Parathyroid adenoma (tissue), 2 donors: ENCODE results near the gene CANX.

Source experiments
- H2AFZ ChIP-seq: fragments of 300-600 bp; sonication (generic); one replicate; pipeline ENCODE4 v1.7.0; 2017; ENCODE audit warnings: antibody characterized with exemption, mild to moderate bottlenecking
- H3K27ac ChIP-seq: fragments of 300-600 bp; sonication (generic); one replicate; pipeline ENCODE4 v1.7.0; 2017
- H3K27me3 ChIP-seq: fragments of 300-600 bp; sonication (generic); one replicate; pipeline ENCODE4 v1.7.0; 2017; ENCODE audit warnings: low read length; ENCODE audit not compliant: control insufficient read depth, insufficient read depth
- H3K36me3 ChIP-seq: fragments of 300-600 bp; sonication (generic); one replicate; pipeline ENCODE4 v1.7.0; 2017; ENCODE audit warnings: low read length; ENCODE audit not compliant: control insufficient read depth, insufficient read depth
- H3K4me1 ChIP-seq: fragments of 300-600 bp; sonication (generic); one replicate; pipeline ENCODE4 v1.7.0; 2017; ENCODE audit warnings: control low read depth
- H3K4me2 ChIP-seq: fragments of 300-600 bp; sonication (generic); one replicate; pipeline ENCODE4 v1.7.0; 2017; ENCODE audit warnings: low read length
- H3K4me3 ChIP-seq: fragments of 300-600 bp; sonication (generic); one replicate; pipeline ENCODE4 v1.7.0; 2017; ENCODE audit warnings: low read depth, low read length
- H3K79me2 ChIP-seq: fragments of 300-600 bp; sonication (generic); one replicate; pipeline ENCODE4 v1.7.0; 2017; ENCODE audit warnings: control low read depth
- H3K9ac ChIP-seq: fragments of 300-600 bp; sonication (generic); one replicate; pipeline ENCODE4 v1.7.0; 2017; ENCODE audit warnings: mild to moderate bottlenecking
- H3K9me3 ChIP-seq: fragments of 300-600 bp; sonication (generic); one replicate; pipeline ENCODE4 v1.7.0; 2017; ENCODE audit warnings: low read length; ENCODE audit not compliant: control insufficient read depth
- TF ChIP-seq, protein P1 (sequence below): fragments of 300-600 bp; sonication (generic); IDR thresholded peaks from one replicate; pipeline ENCODE4 v1.7.0; 2017; ENCODE audit warnings: antibody characterized with exemption, mild to moderate bottlenecking
- donor health status: primary hyperparathyroidism.

The CANX gene

DNA sequence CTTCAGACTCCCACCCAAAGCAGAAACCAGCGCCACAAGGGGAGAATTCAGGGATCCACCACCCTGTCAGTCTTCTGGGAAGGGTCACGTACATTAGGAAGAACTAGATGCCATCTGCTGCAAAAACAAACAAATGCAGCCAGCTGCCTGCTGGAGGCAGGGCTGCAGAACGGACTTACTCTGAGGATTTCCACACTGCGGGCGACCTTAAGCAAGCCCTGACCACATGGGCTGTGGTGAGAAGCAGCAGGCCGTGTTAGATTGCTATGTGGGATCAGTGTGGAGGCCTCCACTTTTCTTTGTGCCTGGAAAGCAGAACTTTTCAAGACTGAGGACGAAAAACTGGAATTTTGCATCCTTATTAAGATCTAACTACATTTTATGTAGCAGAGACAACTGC is 81.6 kb downstream of the CANX start:
- Histone ChIP-seq H3K9ac (no peak overlapping the region), H3K9me3 (no peaks in the 10 kb centered on the region), H3K4me1 (peaks cover 6% of the 10 kb centered on the region), H3K27ac (no peak overlapping the region), H3K4me2 (no peak overlapping the region), H2AFZ (no peak overlapping the region), H3K4me3 (no peak overlapping the region), H3K27me3 (no peaks in the 10 kb centered on the region), H3K36me3 (no peaks in the 10 kb centered on the region), H3K79me2 (peaks cover 6% of the 10 kb centered on the region)
- TF ChIP-seq, protein P1, sequence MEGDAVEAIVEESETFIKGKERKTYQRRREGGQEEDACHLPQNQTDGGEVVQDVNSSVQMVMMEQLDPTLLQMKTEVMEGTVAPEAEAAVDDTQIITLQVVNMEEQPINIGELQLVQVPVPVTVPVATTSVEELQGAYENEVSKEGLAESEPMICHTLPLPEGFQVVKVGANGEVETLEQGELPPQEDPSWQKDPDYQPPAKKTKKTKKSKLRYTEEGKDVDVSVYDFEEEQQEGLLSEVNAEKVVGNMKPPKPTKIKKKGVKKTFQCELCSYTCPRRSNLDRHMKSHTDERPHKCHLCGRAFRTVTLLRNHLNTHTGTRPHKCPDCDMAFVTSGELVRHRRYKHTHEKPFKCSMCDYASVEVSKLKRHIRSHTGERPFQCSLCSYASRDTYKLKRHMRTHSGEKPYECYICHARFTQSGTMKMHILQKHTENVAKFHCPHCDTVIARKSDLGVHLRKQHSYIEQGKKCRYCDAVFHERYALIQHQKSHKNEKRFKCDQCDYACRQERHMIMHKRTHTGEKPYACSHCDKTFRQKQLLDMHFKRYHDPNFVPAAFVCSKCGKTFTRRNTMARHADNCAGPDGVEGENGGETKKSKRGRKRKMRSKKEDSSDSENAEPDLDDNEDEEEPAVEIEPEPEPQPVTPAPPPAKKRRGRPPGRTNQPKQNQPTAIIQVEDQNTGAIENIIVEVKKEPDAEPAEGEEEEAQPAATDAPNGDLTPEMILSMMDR: no peak
